ENCODE measurements around the gene STK32C.

Gene STK32C

GRCh38 chr10:132209978-132210530 is 97.7 kb downstream of the STK32C start:
- DNase-seq (ENCODE audit: low read depth): no peak

GRCh38 chr10:132209130-132209529 is 98.6 kb downstream of the STK32C start:
- DNase-seq (ENCODE audit: low read depth): peak; percentile 13

- DNase-seq (ENCODE audit: low read depth): no peak
Observed at GRCh38 chr10:132208462-132209050, 99.2 kb downstream of the STK32C start.

- DNase-seq (ENCODE audit: low read depth): no peak
Observed at GRCh38 chr10:132207536-132208461, 100.0 kb downstream of the STK32C start.

GRCh38 chr10:132206806-132207535 is 100.8 kb downstream of the STK32C start:
- DNase-seq (ENCODE audit: low read depth): no peak

GRCh38 chr10:132206377-132206745 is 101.4 kb downstream of the STK32C start:
- DNase-seq (ENCODE audit: low read depth): no peak

- no peak for DNase-seq (ENCODE audit: low read depth)
Observed at GRCh38 chr10:132205650-132206376, 101.9 kb downstream of the STK32C start.

- no peak for DNase-seq (ENCODE audit: low read depth)
Observed at GRCh38 chr10:132204781-132205473, 102.8 kb downstream of the STK32C start.

- no peak for DNase-seq (ENCODE audit: low read depth)
Observed at GRCh38 chr10:132204078-132204780, 103.5 kb downstream of the STK32C start.

- no peak for DNase-seq (ENCODE audit: low read depth)
Observed at GRCh38 chr10:132203256-132204077, 104.3 kb downstream of the STK32C start.

GRCh38 chr10:132202070-132202970 is 105.4 kb downstream of the STK32C start:
- DNase-seq (ENCODE audit: low read depth): no peak

GRCh38 chr10:132201111-132201969 is 106.4 kb downstream of the STK32C start:
- no peak for DNase-seq (ENCODE audit: low read depth)

GRCh38 chr10:132200344-132201110 is 107.2 kb downstream of the STK32C start:
- no peak for DNase-seq (ENCODE audit: low read depth)

GRCh38 chr10:132199854-132200311 is 107.9 kb downstream of the STK32C start:
- DNase-seq (ENCODE audit: low read depth): no peak

GRCh38 chr10:132199268-132199853 is 108.4 kb downstream of the STK32C start:
- DNase-seq (ENCODE audit: low read depth): no peak

All from fibroblast of gingiva (primary cell).